Measurements from ENCODE around the gene CTDSPL.
A peak's percentile ranks its signal among the peaks of the same experiment; 100 is the strongest.

CTDSPL gene

GRCh38 chr3:37942646-37943045, 81.0 kb downstream of the CTDSPL start:
- Histone ChIP-seq H3K27ac (ENCODE audit: extremely low read depth, low read depth, low read length) (no peak overlapping the region), H3K36me3 (ENCODE audit: control insufficient read depth in 2 of 2, insufficient read depth in 1 of 2, low read length in 2 of 2) (no peaks in the 10 kb centered on the region), H3K4me1 (ENCODE audit: control insufficient read depth, insufficient read depth, low read length) (peaks cover 7% of the 10 kb centered on the region), H3K9me3 (ENCODE audit: control insufficient read depth, insufficient read depth, low read depth, low read length) (no peaks in the 10 kb centered on the region), H3K4me3 (ENCODE audit: low read depth, low read length) (no peak overlapping the region)
- ChIA-PET POLR2A (no interaction called here), CTCF (interaction anchor here (0.7 kb wide), 1 partner anchor 32 kb away, joined by 3 read pairs; no protein-coding TSS in a partner anchor)
- TF ChIP-seq ZNF561 (tag by site-specific recombination; IDR thresholded peaks at IDR 0.05; ENCODE audit: borderline replicate concordance) (no peak), ZBTB20 (tag by site-specific recombination; IDR thresholded peaks at IDR 0.05) (no peak), MEIS1 (CRISPR knock-in tag; IDR thresholded peaks at IDR 0.05; ENCODE audit: borderline replicate concordance) (no peak)

GRCh38 chr3:37943126-37943525, 81.4 kb downstream of the CTDSPL start:
- H3K27ac ChIP-seq (ENCODE audit: extremely low read depth, low read depth, low read length): no peak overlapping the region

GRCh38 chr3:37943631-37944314, 82.1 kb downstream of the CTDSPL start:
- Histone ChIP-seq H3K27ac (ENCODE audit: extremely low read depth, low read depth, low read length) (no peak overlapping the region), H3K36me3 (ENCODE audit: control insufficient read depth in 2 of 2, insufficient read depth in 1 of 2, low read length in 2 of 2) (no peaks in the 10 kb centered on the region), H3K9me3 (ENCODE audit: control insufficient read depth, insufficient read depth, low read depth, low read length) (no peaks in the 10 kb centered on the region), H3K4me1 (ENCODE audit: control insufficient read depth, insufficient read depth, low read length) (peaks cover 7% of the 10 kb centered on the region), H3K4me3 (ENCODE audit: low read depth, low read length) (no peak overlapping the region)
- ChIA-PET CTCF (interaction anchor here (1.2 to 1.5 kb wide), 2 partner anchors 12 to 15 kb away, joined by 3 to 5 read pairs; no protein-coding TSS in a partner anchor), POLR2A (no interaction called here)
- TF ChIP-seq RBAK (tag by site-specific recombination; IDR thresholded peaks at IDR 0.05) (no peak), ZNF621 (tag by site-specific recombination; IDR thresholded peaks at IDR 0.05) (no peak), ZNF76 (tag by site-specific recombination; IDR thresholded peaks at IDR 0.05; ENCODE audit: borderline replicate concordance, low read depth) (no peak), ZNF366 (tag by site-specific recombination; conservative IDR thresholded peaks at IDR 0.05) (no peak), ZNF394 (tag by site-specific recombination; IDR thresholded peaks at IDR 0.05; ENCODE audit: borderline replicate concordance) (no peak), ZNF660 (tag by site-specific recombination; IDR thresholded peaks at IDR 0.05) (no peak), ZNF624 (tag by site-specific recombination; IDR thresholded peaks at IDR 0.05) (no peak), ZNF645 (tag by site-specific recombination; IDR thresholded peaks at IDR 0.05) (no peak), ZNF561 (tag by site-specific recombination; IDR thresholded peaks at IDR 0.05; ENCODE audit: borderline replicate concordance) (no peak), ZNF776 (tag by site-specific recombination; IDR thresholded peaks at IDR 0.05; ENCODE audit: borderline replicate concordance) (no peak), ZNF513 (tag by site-specific recombination; IDR thresholded peaks at IDR 0.05) (no peak), ZNF223 (tag by site-specific recombination; IDR thresholded peaks at IDR 0.05) (no peak), ZNF585B (tag by site-specific recombination; IDR thresholded peaks at IDR 0.05) (no peak), ZBTB21 (tag by site-specific recombination; IDR thresholded peaks at IDR 0.05) (no peak)

More at GRCh38 chr3:37943126-37943525, 81.4 kb downstream of the CTDSPL start:
- POLR2A ChIA-PET: no interaction called here
- CTCF ChIA-PET: interaction anchor here (0.7 kb wide), 1 partner anchor 32 kb away, joined by 3 read pairs; no protein-coding TSS in a partner anchor
- TF ChIP-seq ZNF600 (tag by site-specific recombination; IDR thresholded peaks at IDR 0.05) (peak; percentile 47; the same call in 1 of the 2 replicates), TRIM28 (IDR thresholded peaks at IDR 0.05; ENCODE audit: borderline replicate concordance, low read length) (no peak), ZNF621 (tag by site-specific recombination; IDR thresholded peaks at IDR 0.05) (no peak)
- H3K9me3 ChIP-seq (ENCODE audit: control insufficient read depth, insufficient read depth, low read depth, low read length): no peaks in the 10 kb centered on the region
- no peaks in the 10 kb centered on the region for H3K36me3 ChIP-seq (ENCODE audit: control insufficient read depth in 2 of 2, insufficient read depth in 1 of 2, low read length in 2 of 2)
- H3K4me1 ChIP-seq (ENCODE audit: control insufficient read depth, insufficient read depth, low read length): peaks cover 7% of the 10 kb centered on the region
- H3K4me3 ChIP-seq (ENCODE audit: low read depth, low read length): no peak overlapping the region
